Neural progenitor cell (in vitro differentiated cells): Measurements from ENCODE around the gene ARNT2. TPM values are rescaled to one million over a fixed set of nuclear protein-coding genes. Genes with fewer than 3 reads are reported as not detected.

ENCODE experiments used
- DNase-seq: peaks from one replicate; pipeline ENCODE4 v3.0.0-alpha.2; 2016; ENCODE audit warnings: low spot score
- H2AFZ ChIP-seq: fragments of 200-600 bp; sonication (generic); replicated peaks from 2 replicates; pipeline ENCODE4 v1.6.1; 2016; ENCODE audit warnings: antibody characterized with exemption
- H3F3A ChIP-seq: fragments of 200-600 bp; sonication (generic); 2 replicates; pipeline ENCODE4 v1.6.1; 2016; ENCODE audit warnings: antibody characterized with exemption, low read depth
- H3K27ac ChIP-seq: fragments of 200-600 bp; sonication (generic); 2 replicates; pipeline ENCODE4 v1.5.1; 2016; ENCODE audit warnings: mild to moderate bottlenecking
- H3K27me3 ChIP-seq: fragments of 200-600 bp; sonication (generic); 2 replicates; pipeline ENCODE4 v1.6.1; 2016; ENCODE audit warnings: mild to moderate bottlenecking, moderate library complexity
- H3K36me3 ChIP-seq: fragments of 200-600 bp; sonication (generic); 2 replicates; pipeline ENCODE4 v1.5.1; 2016
- H3K4me1 ChIP-seq: fragments of 200-600 bp; sonication (generic); 2 replicates; pipeline ENCODE4 v1.6.1; 2016; ENCODE audit warnings: mixed run types
- H3K4me2 ChIP-seq: fragments of 200-600 bp; sonication (generic); 2 replicates; pipeline ENCODE4 v1.6.1; 2016
- H3K4me3 ChIP-seq: fragments of 200-600 bp; sonication (generic); 2 replicates; pipeline ENCODE4 v1.5.1; 2016
- H3K79me2 ChIP-seq: fragments of 200-600 bp; sonication (generic); 2 replicates; pipeline ENCODE4 v1.6.1; 2016; ENCODE audit warnings: low read depth
- H3K9ac ChIP-seq: fragments of 200-600 bp; sonication (generic); 2 replicates; pipeline ENCODE4 v1.6.1; 2016
- H3K9me3 ChIP-seq: fragments of 200-600 bp; sonication (generic); 2 replicates; pipeline ENCODE4 v1.5.1; 2016; ENCODE audit warnings: low read depth
- H4K20me1 ChIP-seq: fragments of 200-600 bp; sonication (generic); 2 replicates; pipeline ENCODE4 v1.6.1; 2016; ENCODE audit warnings: low read depth
- H3K27ac Mint-ChIP-seq: 3 replicates; pipeline ENCODE4 v1.8.0; 2021; ENCODE audit warnings: mixed read lengths
- H3K27me3 Mint-ChIP-seq: 2 replicates; pipeline ENCODE4 v1.8.0; 2022; ENCODE audit warnings: low read depth, mild to moderate bottlenecking, inconsistent platforms, moderate library complexity, mixed read lengths; ENCODE audit not compliant: insufficient read depth
- H3K36me3 Mint-ChIP-seq: 3 replicates; pipeline ENCODE4 v1.8.0; 2021; ENCODE audit warnings: mixed read lengths
- H3K4me1 Mint-ChIP-seq: 3 replicates; pipeline ENCODE4 v1.8.0; 2021; ENCODE audit warnings: mixed read lengths
- H3K4me3 Mint-ChIP-seq: 3 replicates; pipeline ENCODE4 v1.8.0; 2021; ENCODE audit warnings: mild to moderate bottlenecking, moderate library complexity, mixed read lengths
- H3K9me3 Mint-ChIP-seq: 3 replicates; pipeline ENCODE4 v1.8.0; 2020; ENCODE audit warnings: mixed read lengths
- CTCF ChIP-seq: fragments of 200-600 bp; sonication (generic); IDR thresholded peaks from 2 replicates; pipeline ENCODE4 v1.5.1; 2017; ENCODE audit warnings: antibody characterized with exemption, mild to moderate bottlenecking
- EZH2 ChIP-seq: fragments of 200-600 bp; sonication (generic); IDR thresholded peaks from 2 replicates; pipeline ENCODE4 v1.6.1; 2017; ENCODE audit warnings: antibody characterized with exemption, mild to moderate bottlenecking, moderate library complexity
- EZH2phosphoT487 ChIP-seq: fragments of 200-600 bp; sonication (generic); IDR thresholded peaks from 2 replicates; pipeline ENCODE4 v1.6.1; 2017; ENCODE audit warnings: antibody characterized with exemption
- total RNA-seq: library from RNA; depleted of rRNA; stranded (reverse); fragments of >200 nt; gene quantifications from 2 replicates; pipeline ENCODE4 v1.2.3, GENCODE V29; 2015; ENCODE audit warnings: low replicate concordance

ARNT2 gene
- total RNA-seq, 1 donor from 2014 or later = 15.7 TPM

DNA sequence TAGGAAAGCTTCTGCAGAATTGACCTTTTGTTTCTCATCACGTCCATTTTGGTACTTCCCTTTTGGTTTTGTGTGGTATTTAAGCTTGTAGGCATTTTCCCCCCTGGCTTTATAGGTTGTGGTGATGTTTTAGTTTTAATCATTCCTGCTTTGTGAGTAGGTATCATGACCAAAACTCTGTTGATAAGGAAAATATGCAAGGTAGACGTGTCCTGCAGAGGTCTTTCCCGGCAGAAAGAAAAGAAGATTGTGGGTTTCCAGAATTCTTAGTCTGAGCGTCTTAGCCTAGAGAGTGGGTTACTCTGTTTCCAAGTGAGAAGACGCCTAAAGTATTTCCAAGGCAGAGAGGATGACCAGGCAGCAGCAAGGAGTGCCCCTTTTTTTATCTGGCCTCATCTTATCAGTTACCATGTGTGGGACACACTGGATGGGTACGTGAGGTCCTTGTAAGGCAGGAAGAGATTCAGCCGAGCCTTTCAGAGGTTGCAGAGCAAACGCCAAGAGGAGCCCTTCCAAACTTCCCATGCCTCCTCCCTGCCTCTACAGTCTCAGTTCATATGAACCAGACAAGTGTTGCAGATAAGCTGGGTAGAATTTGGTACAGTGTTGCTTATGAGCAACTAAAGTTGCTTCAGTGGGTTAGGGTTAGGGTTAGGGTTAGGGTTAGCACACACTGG lies 58.8 kb downstream of the ARNT2 start:
- H3K4me3 Mint-ChIP-seq = no peak overlapping the region
- Histone ChIP-seq H3K9me3 (no peaks in the 10 kb centered on the region), H4K20me1 (no peaks in the 10 kb centered on the region), H3K27me3 (no peaks in the 10 kb centered on the region), H3K79me2 (no peaks in the 10 kb centered on the region), H2AFZ (no peak overlapping the region), H3F3A (no peaks in the 10 kb centered on the region), H3K4me2 (no peak overlapping the region), H3K9ac (no peak overlapping the region), H3K36me3 (no peaks in the 10 kb centered on the region), H3K27ac (no peak overlapping the region), H3K4me3 (no peak overlapping the region), H3K4me1 (no peaks in the 10 kb centered on the region)
- peaks cover 32% of the 10 kb centered on the region for H3K36me3 Mint-ChIP-seq
- TF ChIP-seq CTCF (no peak), EZH2 (no peak), EZH2phosphoT487 (no peak)
- DNase-seq = no peak
- no peak overlapping the region for H3K27ac Mint-ChIP-seq
- no peaks in the 10 kb centered on the region for H3K9me3 Mint-ChIP-seq
- H3K4me1 Mint-ChIP-seq = peaks cover 7% of the 10 kb centered on the region
- H3K27me3 Mint-ChIP-seq = peaks cover 13% of the 10 kb centered on the region

DNA sequence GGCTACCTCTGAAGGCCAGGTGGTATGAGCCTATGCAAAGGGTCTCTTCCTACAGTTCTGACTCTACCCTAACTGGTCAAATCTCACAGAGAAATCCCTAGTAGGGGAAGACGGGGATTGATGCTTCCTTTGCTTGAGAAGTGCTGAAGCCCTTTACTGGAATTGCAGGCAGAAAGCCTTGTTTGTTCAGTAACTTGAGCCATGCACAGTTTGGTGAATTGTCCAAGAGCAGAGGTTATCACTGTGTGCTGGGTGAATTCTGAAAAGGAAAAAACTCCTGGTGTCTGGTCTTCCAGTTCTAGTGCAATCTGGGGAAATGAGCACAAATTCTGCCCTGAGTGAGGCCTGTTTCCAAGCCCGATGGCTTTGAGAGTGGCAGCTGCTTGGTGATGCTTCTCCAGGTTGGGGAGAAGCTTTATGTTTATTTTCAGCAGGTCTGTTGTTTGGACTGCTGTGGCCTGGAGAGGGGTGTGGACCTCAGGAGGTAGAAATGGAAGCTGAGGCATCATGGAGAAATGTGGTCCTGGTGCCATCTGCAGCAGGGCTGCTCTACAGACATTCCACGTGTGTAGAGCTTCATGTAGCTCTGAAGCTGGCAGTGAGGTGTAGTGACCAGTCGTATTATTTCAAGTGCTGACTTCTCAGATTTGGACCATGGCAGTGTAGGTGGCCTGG lies 60.9 kb downstream of the ARNT2 start:
- Histone ChIP-seq H3K4me1 (no peaks in the 10 kb centered on the region), H3K27ac (no peak overlapping the region), H3F3A (no peaks in the 10 kb centered on the region), H3K9me3 (no peaks in the 10 kb centered on the region), H3K27me3 (no peaks in the 10 kb centered on the region), H2AFZ (no peak overlapping the region), H3K9ac (no peak overlapping the region), H3K4me3 (no peak overlapping the region), H3K36me3 (no peaks in the 10 kb centered on the region), H4K20me1 (peaks cover 3% of the 10 kb centered on the region), H3K4me2 (no peak overlapping the region), H3K79me2 (no peaks in the 10 kb centered on the region)
- Mint-ChIP-seq H3K27me3 (peaks cover 13% of the 10 kb centered on the region), H3K36me3 (peaks cover 25% of the 10 kb centered on the region), H3K4me1 (peaks cover 16% of the 10 kb centered on the region), H3K27ac (no peak overlapping the region), H3K9me3 (no peaks in the 10 kb centered on the region), H3K4me3 (no peak overlapping the region)
- DNase-seq = no peak
- no peak for TF ChIP-seq EZH2phosphoT487
- TF ChIP-seq EZH2 = no peak
- no peak for TF ChIP-seq CTCF

GRCh38 chr15:80465626-80466005 lies 61.4 kb downstream of the ARNT2 start:
- Mint-ChIP-seq H3K4me3 (no peak overlapping the region), H3K9me3 (no peaks in the 10 kb centered on the region), H3K27ac (no peak overlapping the region), H3K36me3 (peaks cover 25% of the 10 kb centered on the region), H3K4me1 (peaks cover 16% of the 10 kb centered on the region), H3K27me3 (peaks cover 10% of the 10 kb centered on the region)
- H3K27ac ChIP-seq = no peak overlapping the region
- peaks cover 3% of the 10 kb centered on the region for H4K20me1 ChIP-seq
- no peaks in the 10 kb centered on the region for H3K4me1 ChIP-seq
- H3K4me2 ChIP-seq = no peak overlapping the region
- H3K9ac ChIP-seq = no peak overlapping the region
- no peaks in the 10 kb centered on the region for H3K9me3 ChIP-seq
- no peaks in the 10 kb centered on the region for H3K27me3 ChIP-seq
- no peak for TF ChIP-seq CTCF
- no peaks in the 10 kb centered on the region for H3K79me2 ChIP-seq
- no peak for DNase-seq
- H3F3A ChIP-seq = no peaks in the 10 kb centered on the region
- no peak overlapping the region for H2AFZ ChIP-seq
- no peak overlapping the region for H3K4me3 ChIP-seq
- H3K36me3 ChIP-seq = peaks cover 2% of the 10 kb centered on the region
